Stomach (tissue), 9 donors: Measurements from ENCODE around the gene PSMB1. TPM values are rescaled to one million over a fixed set of nuclear protein-coding genes. Genes with fewer than 3 reads are reported as not detected.
"Not testable (repeated sequence)": the region's sequence is repeated elsewhere in the genome, so short reads cannot be mapped to it uniquely, and the experiment has no call there.

Experiments
- DNase-seq, 2 donors: peaks; one replicate each; pipeline versions ENCODE4 v3.0.0 to v3.0.0-alpha.2; 2013 to 2019
- H3K27ac ChIP-seq, 5 donors: fragments of 200-600 bp in 4 of 5; sonication (generic) in 4 of 5; one replicate each; pipeline ENCODE4 v1.5.1; 2013 to 2019; ENCODE audit warnings: mild to moderate bottlenecking in 1 of 5, moderate library complexity in 1 of 5
- H3K27me3 ChIP-seq, 3 donors: fragments of 200-600 bp; sonication (generic); one replicate each; pipeline ENCODE4 v1.5.1; 2017 to 2019; ENCODE audit warnings: mixed run types in 1 of 3
- H3K36me3 ChIP-seq, 4 donors: fragments of 200-600 bp; sonication (generic); 1 replicate in 3 of 4; 2 replicates in 1 of 4; pipeline ENCODE4 v1.5.1; 2016 to 2019
- H3K4me1 ChIP-seq, 4 donors: fragments of 200-600 bp; sonication (generic); one replicate each; pipeline ENCODE4 v1.5.1; 2016 to 2019
- H3K4me3 ChIP-seq, 4 donors: fragments of 200-600 bp; sonication (generic) in 3 of 4; one replicate each; pipeline ENCODE4 v1.5.1; 2016 to 2019; ENCODE audit warnings: mild to moderate bottlenecking in 1 of 4
- H3K9me3 ChIP-seq, 4 donors: fragments of 200-600 bp; sonication (generic); one replicate each; pipeline ENCODE4 v1.5.1; 2016 to 2019
- EP300 ChIP-seq: sonication (generic); formaldehyde crosslinking; IDR thresholded peaks from one replicate; pipeline ENCODE4 v1.6.1; 2017; ENCODE audit warnings: antibody characterized with exemption
- POLR2A ChIP-seq, 4 donors: fragments of 450-650 bp; IDR thresholded peaks; one replicate each; pipeline ENCODE4 v1.6.1; 2016; ENCODE audit warnings: antibody characterized with exemption in 4 of 4, control low read depth in 2 of 4, mild to moderate bottlenecking in 1 of 4, moderate library complexity in 1 of 4
- POLR2AphosphoS5 ChIP-seq, 3 donors: sonication (generic); formaldehyde crosslinking; IDR thresholded peaks; one replicate each; pipeline ENCODE4 v1.6.1; 2016; ENCODE audit warnings: antibody characterized with exemption in 3 of 3
- WGBS, 5 donors: extraction: QIAGEN DNeasy Blood & Tissue Kit in 3 of 5; methylation state at CpG; one replicate each; pipeline versions ENCODE4 v1.1.5 to v1.1.7; 2013 to 2018; 5-methylcytosine and 5-hydroxymethylcytosine counted together
- intact Hi-C: fragments of 100-400 bp; cut with DNase I; formaldehyde crosslinking; loops from one replicate; pipeline ENCODE4 v1.15.1; 2023; ENCODE audit warnings: low total_unique reads
- polyA plus RNA-seq, 3 donors: library from polyadenylated mRNA; stranded (reverse); fragments of 200-250 nt; gene quantifications; one replicate each; pipeline ENCODE4 v1.2.3, GENCODE V29; 2013
- total RNA-seq, 5 donors: library from RNA; depleted of rRNA; stranded (reverse); fragments of >200 nt; gene quantifications; one replicate each; pipeline versions ENCODE4 v1.1.0 to v1.2.3, GENCODE V29; 2014 to 2016
- TF ChIP-seq, protein P1 (sequence below), 7 experiments: fragments of 450-650 bp in 4 of 7; fragments of 200-600 bp in 3 of 7; sonication (generic) in 3 of 7; IDR thresholded peaks; one replicate each; pipeline ENCODE4 v1.5.1; 2016 to 2019; ENCODE audit warnings: antibody characterized with exemption in 7 of 7, control low read depth in 2 of 7, mild to moderate bottlenecking in 1 of 7
- donor health status: healthy with polysubstance abuse.
- donor health status: Bipolar disorder and iron deficiency.
- donor health status: healthy.

Gene PSMB1
- total and polyA plus RNA-seq, 8 donors: 36.5 to 304 (median 217) TPM

DNA sequence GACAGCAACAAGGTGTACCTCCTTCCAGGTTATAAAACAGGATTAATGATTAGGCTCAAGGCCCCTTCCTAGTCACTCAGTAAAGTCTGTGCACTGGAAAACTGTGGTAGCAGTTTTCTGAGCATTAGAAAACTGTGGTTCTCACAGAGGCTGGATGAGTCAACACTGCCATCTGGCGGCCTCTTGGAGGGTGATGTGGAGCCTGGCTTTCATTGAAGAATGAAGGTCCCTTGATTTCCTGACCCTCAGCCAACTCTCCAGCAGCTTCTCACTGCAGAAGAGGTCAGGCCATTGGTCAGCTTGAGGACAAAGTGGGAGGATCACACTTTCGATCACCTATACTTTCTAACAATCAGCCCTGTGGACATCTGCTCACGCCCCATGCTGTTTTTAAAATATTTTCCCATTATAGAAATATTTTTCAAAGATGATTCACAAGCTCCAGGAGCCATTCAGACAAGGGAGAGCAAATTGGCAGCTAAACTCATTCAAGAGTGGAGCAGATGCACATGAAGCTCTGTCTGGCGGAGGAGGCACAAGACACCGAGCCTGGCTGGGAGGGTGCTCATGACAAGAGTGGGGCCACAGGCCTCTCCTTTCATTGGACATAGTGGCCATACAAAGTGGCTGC is 23.2 kb downstream of the PSMB1 start:
- TF ChIP-seq POLR2A (IDR thresholded peaks at IDR 0.05): no peak
- TF ChIP-seq, protein P1, sequence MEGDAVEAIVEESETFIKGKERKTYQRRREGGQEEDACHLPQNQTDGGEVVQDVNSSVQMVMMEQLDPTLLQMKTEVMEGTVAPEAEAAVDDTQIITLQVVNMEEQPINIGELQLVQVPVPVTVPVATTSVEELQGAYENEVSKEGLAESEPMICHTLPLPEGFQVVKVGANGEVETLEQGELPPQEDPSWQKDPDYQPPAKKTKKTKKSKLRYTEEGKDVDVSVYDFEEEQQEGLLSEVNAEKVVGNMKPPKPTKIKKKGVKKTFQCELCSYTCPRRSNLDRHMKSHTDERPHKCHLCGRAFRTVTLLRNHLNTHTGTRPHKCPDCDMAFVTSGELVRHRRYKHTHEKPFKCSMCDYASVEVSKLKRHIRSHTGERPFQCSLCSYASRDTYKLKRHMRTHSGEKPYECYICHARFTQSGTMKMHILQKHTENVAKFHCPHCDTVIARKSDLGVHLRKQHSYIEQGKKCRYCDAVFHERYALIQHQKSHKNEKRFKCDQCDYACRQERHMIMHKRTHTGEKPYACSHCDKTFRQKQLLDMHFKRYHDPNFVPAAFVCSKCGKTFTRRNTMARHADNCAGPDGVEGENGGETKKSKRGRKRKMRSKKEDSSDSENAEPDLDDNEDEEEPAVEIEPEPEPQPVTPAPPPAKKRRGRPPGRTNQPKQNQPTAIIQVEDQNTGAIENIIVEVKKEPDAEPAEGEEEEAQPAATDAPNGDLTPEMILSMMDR (IDR thresholded peaks at IDR 0.05): peak in 5 of 7 experiments; percentile 40 to 84 (median 66)
- peak; percentile 83 to 92 for DNase-seq
- Histone ChIP-seq H3K9me3 (no peaks in the 10 kb centered on the region), H3K27ac (no peak overlapping the region), H3K27me3 (no peaks in the 10 kb centered on the region), H3K4me1 (no peaks in the 10 kb centered on the region), H3K36me3 (peaks cover 17 to 36% (median 33%) of the 10 kb centered on the region in 4 donors), H3K4me3 (no peak overlapping the region)
- 37 to 50% (median 48%) methylated on average over 4 to 5 of the region's 5 CpGs for WGBS, 5 donors
- intact Hi-C loops: loop anchor here (10.0 kb wide), 2 partner anchors 705 to 735 kb away; no protein-coding TSS in a partner anchor

DNA sequence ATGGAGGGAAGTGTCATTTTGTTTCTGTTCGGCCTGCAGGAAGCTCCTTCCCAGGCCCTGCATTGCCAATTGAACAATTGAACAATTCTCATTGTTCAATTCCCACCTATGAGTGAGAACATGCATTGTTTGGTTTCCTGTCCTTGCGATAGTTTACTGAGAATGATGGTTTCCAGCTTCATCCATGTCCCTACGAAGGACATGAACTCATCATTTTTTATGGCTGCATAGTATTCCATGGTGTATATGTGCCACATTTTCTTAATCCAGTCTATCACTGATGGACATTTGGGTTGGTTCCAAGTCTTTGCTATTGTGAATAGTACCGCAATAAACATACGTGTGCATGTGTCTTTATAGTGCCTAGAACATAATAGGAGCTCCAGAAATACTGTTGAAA is 25.1 kb downstream of the PSMB1 start:
- H3K4me3 ChIP-seq, H3K9me3 ChIP-seq, H3K27me3 ChIP-seq, DNase-seq, H3K27ac ChIP-seq, H3K4me1 ChIP-seq: not testable (repeated sequence)
- H3K36me3 ChIP-seq: peaks cover 10 to 16% (median 13%) of the 10 kb centered on the region in 4 donors
- 89 to 94% (median 90%) methylated on average over 5 of the region's 5 CpGs for WGBS, 5 donors
- intact Hi-C loops: loop anchor here (10.0 kb wide), 2 partner anchors 703 to 733 kb away; no protein-coding TSS in a partner anchor

DNA sequence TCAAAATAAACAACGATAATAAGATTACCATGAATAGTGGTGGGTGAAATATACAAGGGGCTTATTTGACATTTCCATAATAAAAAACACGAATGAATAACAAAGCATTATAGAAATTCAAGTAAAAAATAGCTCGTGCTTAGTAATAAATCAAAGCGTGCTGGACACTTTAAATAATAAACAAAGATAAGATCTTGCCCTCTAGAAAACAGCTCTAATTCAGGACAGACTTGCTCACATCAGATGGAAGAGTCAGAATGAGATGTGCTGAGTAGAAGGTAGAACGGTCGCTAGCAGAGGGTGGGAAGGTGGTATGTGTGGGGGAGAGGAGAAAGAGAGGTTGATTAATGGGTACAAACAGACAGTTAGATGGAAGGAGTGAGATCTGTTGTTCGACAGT is 27.3 kb downstream of the PSMB1 start:
- intact Hi-C loops: loop anchor here (10.0 kb wide), 2 partner anchors 701 to 731 kb away; no protein-coding TSS in a partner anchor
- WGBS, 5 donors: 68 to 74% (median 71%) methylated on average over 7 of the region's 7 CpGs

DNA sequence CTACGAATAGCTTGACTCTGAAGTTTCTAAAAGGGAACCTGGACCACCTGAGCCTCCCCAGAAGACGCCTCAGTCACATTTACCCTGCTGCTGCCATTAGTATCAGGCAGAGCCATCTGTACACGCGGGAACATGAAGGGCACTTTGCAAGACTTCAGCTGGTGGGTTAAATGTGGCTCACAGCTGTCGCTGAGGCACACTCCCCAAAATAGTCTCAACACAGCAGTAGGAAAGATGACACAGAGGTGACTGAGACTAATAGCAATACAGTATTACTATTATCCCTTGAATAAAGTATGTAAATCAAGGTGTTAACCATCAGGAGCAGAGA is 29.0 kb downstream of the PSMB1 start:
- Histone ChIP-seq H3K4me1 (no peaks in the 10 kb centered on the region), H3K4me3 (no peak overlapping the region), H3K36me3 (no peaks in the 10 kb centered on the region), H3K27me3 (no peaks in the 10 kb centered on the region), H3K27ac (no peak overlapping the region), H3K9me3 (no peaks in the 10 kb centered on the region)
- no peak for TF ChIP-seq POLR2AphosphoS5 (IDR thresholded peaks at IDR 0.05)
- TF ChIP-seq EP300: no peak
- TF ChIP-seq, protein P1 (IDR thresholded peaks at IDR 0.05): no peak
- TF ChIP-seq POLR2A (IDR thresholded peaks at IDR 0.05): no peak
- WGBS, 5 donors: 79 to 86% (median 85%) methylated on average over 5 of the region's 5 CpGs
- intact Hi-C loops: loop anchor here (10.0 kb wide), 2 partner anchors 699 to 729 kb away; no protein-coding TSS in a partner anchor
- DNase-seq: no peak

More for the DNA sequence above, 27.3 kb downstream of the PSMB1 start:
- Histone ChIP-seq H3K27ac (no peak overlapping the region), H3K4me1 (no peaks in the 10 kb centered on the region), H3K27me3 (no peaks in the 10 kb centered on the region), H3K4me3 (no peak overlapping the region), H3K36me3 (no peaks in the 10 kb centered on the region), H3K9me3 (no peaks in the 10 kb centered on the region)
- TF ChIP-seq, protein P1 (IDR thresholded peaks at IDR 0.05): no peak
- no peak for TF ChIP-seq POLR2A (IDR thresholded peaks at IDR 0.05)
- no peak for TF ChIP-seq EP300
- no peak for TF ChIP-seq POLR2AphosphoS5 (IDR thresholded peaks at IDR 0.05)
- no peak for DNase-seq
